Measurements from ENCODE around the gene EPHB1.

- TF ChIP-seq EZH2 (IDR thresholded peaks at IDR 0.05): no peak
- no peak for TF ChIP-seq POLR2AphosphoS5 (IDR thresholded peaks at IDR 0.05; ENCODE audit: borderline replicate concordance, low read depth, low read length)
- no peak for TF ChIP-seq FOXP2 (optimal IDR thresholded peaks at IDR 0.05; ENCODE audit: control extremely low read depth, extremely low read length, insufficient read depth)
Observed at GRCh38 chr3:135141160-135141559, 346.1 kb downstream of the EPHB1 start.
